ENCODE data around the gene DVL3.

The DVL3 gene

GRCh38 chr3:184176377-184177330 is 21.5 kb downstream of the DVL3 start:
- no peak for DNase-seq (ENCODE audit: low read depth)

GRCh38 chr3:184177331-184177731 is 22.2 kb downstream of the DVL3 start:
- no peak for DNase-seq (ENCODE audit: low read depth)

GRCh38 chr3:184177767-184178306 is 22.7 kb downstream of the DVL3 start:
- DNase-seq (ENCODE audit: low read depth) = no peak

GRCh38 chr3:184178521-184179138 is 23.5 kb downstream of the DVL3 start:
- no peak for DNase-seq (ENCODE audit: low read depth)

- DNase-seq (ENCODE audit: low read depth) = no peak
These were observed 25.0 kb downstream of the DVL3 start for GRCh38 chr3:184180165-184180564.

GRCh38 chr3:184181596-184181995 is 26.4 kb downstream of the DVL3 start:
- DNase-seq (ENCODE audit: low read depth) = no peak

- DNase-seq (ENCODE audit: low read depth) = no peak
These were observed 28.5 kb downstream of the DVL3 start for GRCh38 chr3:184183679-184184078.

- DNase-seq (ENCODE audit: low read depth) = no peak
These were observed 29.5 kb downstream of the DVL3 start for GRCh38 chr3:184184546-184185230.

GRCh38 chr3:184185461-184186183 is 30.4 kb downstream of the DVL3 start:
- peak; percentile 99 for DNase-seq (ENCODE audit: low read depth)

- DNase-seq (ENCODE audit: low read depth) = no peak
These were observed 31.2 kb downstream of the DVL3 start, which contains the start of gene ABCF3 for GRCh38 chr3:184186184-184186901. ABCF3 (plus strand) TSS chr3:184186199; CDS start chr3:184186208, 9 bp downstream.

- DNase-seq (ENCODE audit: low read depth) = no peak
These were observed 31.7 kb downstream of the DVL3 start for GRCh38 chr3:184186902-184187207.

GRCh38 chr3:184188080-184188479 is 32.9 kb downstream of the DVL3 start:
- no peak for DNase-seq (ENCODE audit: low read depth)

- DNase-seq (ENCODE audit: low read depth) = no peak
These were observed 34.2 kb downstream of the DVL3 start for GRCh38 chr3:184189421-184189820.

- no peak for DNase-seq (ENCODE audit: low read depth)
These were observed 37.7 kb downstream of the DVL3 start for GRCh38 chr3:184192889-184193288.

- no peak for DNase-seq (ENCODE audit: low read depth)
These were observed 38.9 kb downstream of the DVL3 start for GRCh38 chr3:184193991-184194539.

- DNase-seq (ENCODE audit: low read depth) = no peak
These were observed 41.4 kb downstream of the DVL3 start for GRCh38 chr3:184196536-184196935.

- no peak for DNase-seq (ENCODE audit: low read depth)
These were observed 43.3 kb downstream of the DVL3 start for GRCh38 chr3:184198509-184198908.

GRCh38 chr3:184200825-184201224 is 45.6 kb downstream of the DVL3 start:
- no peak for DNase-seq (ENCODE audit: low read depth)

GRCh38 chr3:184203526-184203925 is 48.3 kb downstream of the DVL3 start:
- DNase-seq (ENCODE audit: low read depth) = no peak

GRCh38 chr3:184209146-184209923 is 54.2 kb downstream of the DVL3 start:
- no peak for DNase-seq (ENCODE audit: low read depth)

Data from T follicular helper cell (primary cell).